ENCODE data around the gene FYB1. TPM values are rescaled to one million over a fixed set of nuclear protein-coding genes. Genes with fewer than 3 reads are reported as not detected.
A peak's percentile ranks its signal among the peaks of the same experiment; 100 is the strongest.

The FYB1 gene
- polyA plus RNA-seq, 1 donor: 1.7 TPM

- DNase-seq (ENCODE audit: low read depth): no peak
Observed at GRCh38 chr5:39158786-39159185, 60.6 kb downstream of the FYB1 start.

- no peak for DNase-seq (ENCODE audit: low read depth)
Observed at GRCh38 chr5:39158127-39158593, 61.2 kb downstream of the FYB1 start.

GRCh38 chr5:39157701-39158100 is 61.7 kb downstream of the FYB1 start:
- DNase-seq (ENCODE audit: low read depth): no peak

- no peak for DNase-seq (ENCODE audit: low read depth)
Observed at GRCh38 chr5:39156082-39156481, 63.3 kb downstream of the FYB1 start.

- no peak for DNase-seq (ENCODE audit: low read depth)
Observed at GRCh38 chr5:39151745-39152144, 67.6 kb downstream of the FYB1 start.

GRCh38 chr5:39149966-39150365 is 69.4 kb downstream of the FYB1 start:
- DNase-seq (ENCODE audit: low read depth): no peak

- peak; percentile 24 for DNase-seq (ENCODE audit: low read depth)
Observed at GRCh38 chr5:39148983-39149534, 70.3 kb downstream of the FYB1 start.

GRCh38 chr5:39146831-39147540 is 72.4 kb downstream of the FYB1 start:
- no peak for DNase-seq (ENCODE audit: low read depth)

- DNase-seq (ENCODE audit: low read depth): no peak
Observed at GRCh38 chr5:39143151-39143860, 76.1 kb downstream of the FYB1 start.

- no peak for DNase-seq (ENCODE audit: low read depth)
Observed at GRCh38 chr5:39140558-39141168, 78.7 kb downstream of the FYB1 start.

- no peak for DNase-seq (ENCODE audit: low read depth)
Observed at GRCh38 chr5:39138892-39139291, 80.5 kb downstream of the FYB1 start.

- DNase-seq (ENCODE audit: low read depth): no peak
Observed at GRCh38 chr5:39137819-39138451, 81.4 kb downstream of the FYB1 start.

- DNase-seq (ENCODE audit: low read depth): no peak
Observed at GRCh38 chr5:39137391-39137790, 82.0 kb downstream of the FYB1 start.

GRCh38 chr5:39132792-39133191 is 86.6 kb downstream of the FYB1 start:
- DNase-seq (ENCODE audit: low read depth): no peak

GRCh38 chr5:39132128-39132447 is 87.3 kb downstream of the FYB1 start:
- DNase-seq (ENCODE audit: low read depth): no peak

GRCh38 chr5:39131210-39132127 is 87.9 kb downstream of the FYB1 start:
- DNase-seq (ENCODE audit: low read depth): no peak

- no peak for DNase-seq (ENCODE audit: low read depth)
Observed at GRCh38 chr5:39130716-39131115, 88.6 kb downstream of the FYB1 start.

GRCh38 chr5:39121922-39122321 is 97.4 kb downstream of the FYB1 start:
- no peak for DNase-seq (ENCODE audit: low read depth)

- DNase-seq (ENCODE audit: low read depth): no peak
Observed at GRCh38 chr5:39121315-39121714, 98.0 kb downstream of the FYB1 start.

GRCh38 chr5:39120052-39120420 is 99.3 kb downstream of the FYB1 start:
- no peak for DNase-seq (ENCODE audit: low read depth)

GRCh38 chr5:39119404-39120051 is 99.8 kb downstream of the FYB1 start:
- no peak for DNase-seq (ENCODE audit: low read depth)
